Effector memory CD4-positive, alpha-beta T cell (primary cell): Measurements from ENCODE around the gene ZBTB8B.
A peak's percentile ranks its signal among the peaks of the same experiment; 100 is the strongest.

ENCODE experiments used
- DNase-seq, 3 donors: peaks; one replicate each; pipeline ENCODE4 v3.0.0-alpha.2; 2020
- H3K27ac ChIP-seq: 2 replicates; pipeline ENCODE4 v1.7.0; 2013; ENCODE audit warnings: mild to moderate bottlenecking, low read length, moderate library complexity; ENCODE audit not compliant: insufficient read depth, poor library complexity, severe bottlenecking
- H3K27me3 ChIP-seq: replicated peaks from 2 replicates; pipeline ENCODE4 v1.7.0; 2013; ENCODE audit warnings: mild to moderate bottlenecking, low read length; ENCODE audit not compliant: insufficient read depth, control insufficient read depth, poor library complexity, severe bottlenecking
- H3K36me3 ChIP-seq: 2 replicates; pipeline ENCODE4 v1.7.0; 2013; ENCODE audit warnings: mild to moderate bottlenecking, low read length, moderate library complexity; ENCODE audit not compliant: control insufficient read depth, insufficient read depth
- H3K4me1 ChIP-seq: 2 replicates; pipeline ENCODE4 v1.7.0; 2013; ENCODE audit warnings: low read length, mild to moderate bottlenecking; ENCODE audit not compliant: control insufficient read depth, insufficient read depth, poor library complexity, severe bottlenecking
- H3K4me3 ChIP-seq: 2 replicates; pipeline ENCODE4 v1.7.0; 2013; ENCODE audit warnings: low read length, low read depth, mild to moderate bottlenecking; ENCODE audit not compliant: insufficient read depth, poor library complexity, severe bottlenecking
- H3K9me3 ChIP-seq: 2 replicates; pipeline ENCODE4 v1.7.0; 2013; ENCODE audit warnings: mild to moderate bottlenecking, low read length, moderate library complexity; ENCODE audit not compliant: control insufficient read depth

Gene ZBTB8B

DNA sequence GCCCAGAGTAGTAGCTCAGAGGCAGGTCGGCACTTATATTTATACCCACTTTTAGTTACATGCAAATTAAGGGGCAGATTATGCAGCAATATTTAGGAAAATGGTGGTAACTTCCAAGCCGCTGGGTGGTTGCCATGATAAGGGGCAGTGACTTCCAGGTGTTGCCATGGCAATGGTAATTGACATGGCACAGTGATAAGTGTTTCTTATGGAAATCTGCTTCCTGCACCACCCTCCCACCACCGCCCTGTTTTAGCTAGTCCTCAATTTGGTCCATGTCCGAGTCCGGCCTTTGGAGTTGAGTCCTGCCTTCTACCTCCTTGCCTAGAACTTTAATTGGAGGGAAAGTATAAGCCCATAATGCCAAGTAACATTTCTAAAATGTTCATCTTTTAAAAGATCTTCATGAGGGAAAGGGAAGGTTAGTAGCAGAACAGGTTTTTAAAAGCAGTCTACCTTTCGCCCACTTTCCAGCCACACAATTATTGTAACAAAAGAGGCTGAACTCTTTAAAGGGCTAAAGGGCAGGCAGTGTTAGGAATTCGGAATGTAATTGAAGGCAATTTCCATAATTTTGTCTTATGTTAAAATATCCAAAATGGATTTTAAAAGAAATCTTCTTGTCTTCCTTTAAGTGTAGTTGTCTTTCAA is 21.7 kb downstream of the ZBTB8B start:
- Histone ChIP-seq H3K4me1 (no peaks in the 10 kb centered on the region), H3K4me3 (no peak overlapping the region), H3K27ac (no peak overlapping the region), H3K36me3 (no peaks in the 10 kb centered on the region), H3K9me3 (no peaks in the 10 kb centered on the region), H3K27me3 (no peaks in the 10 kb centered on the region)
- DNase-seq: no peak

DNA sequence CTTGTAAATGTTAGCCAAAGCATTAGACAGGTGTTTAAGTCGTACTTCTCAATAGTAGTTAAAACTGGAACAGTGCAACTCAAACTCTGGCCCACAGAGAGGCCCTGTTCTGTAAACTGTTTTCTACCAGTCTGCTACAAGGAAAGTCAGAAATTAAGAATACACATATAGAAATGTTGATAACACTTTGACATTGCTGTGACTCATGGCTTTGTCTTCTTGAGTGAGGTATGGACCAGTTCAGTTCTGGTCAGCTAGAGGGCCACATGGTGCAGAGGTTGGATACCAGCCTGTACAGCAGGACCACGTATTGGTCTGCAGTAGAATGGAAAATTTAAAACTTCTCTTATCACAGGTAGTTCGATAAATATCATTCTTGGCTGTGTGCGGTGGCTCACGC is 22.3 kb downstream of the ZBTB8B start:
- Histone ChIP-seq H3K27ac (no peak overlapping the region), H3K4me3 (no peak overlapping the region), H3K36me3 (no peaks in the 10 kb centered on the region), H3K27me3 (no peaks in the 10 kb centered on the region), H3K9me3 (no peaks in the 10 kb centered on the region), H3K4me1 (no peaks in the 10 kb centered on the region)
- DNase-seq: no peak

DNA sequence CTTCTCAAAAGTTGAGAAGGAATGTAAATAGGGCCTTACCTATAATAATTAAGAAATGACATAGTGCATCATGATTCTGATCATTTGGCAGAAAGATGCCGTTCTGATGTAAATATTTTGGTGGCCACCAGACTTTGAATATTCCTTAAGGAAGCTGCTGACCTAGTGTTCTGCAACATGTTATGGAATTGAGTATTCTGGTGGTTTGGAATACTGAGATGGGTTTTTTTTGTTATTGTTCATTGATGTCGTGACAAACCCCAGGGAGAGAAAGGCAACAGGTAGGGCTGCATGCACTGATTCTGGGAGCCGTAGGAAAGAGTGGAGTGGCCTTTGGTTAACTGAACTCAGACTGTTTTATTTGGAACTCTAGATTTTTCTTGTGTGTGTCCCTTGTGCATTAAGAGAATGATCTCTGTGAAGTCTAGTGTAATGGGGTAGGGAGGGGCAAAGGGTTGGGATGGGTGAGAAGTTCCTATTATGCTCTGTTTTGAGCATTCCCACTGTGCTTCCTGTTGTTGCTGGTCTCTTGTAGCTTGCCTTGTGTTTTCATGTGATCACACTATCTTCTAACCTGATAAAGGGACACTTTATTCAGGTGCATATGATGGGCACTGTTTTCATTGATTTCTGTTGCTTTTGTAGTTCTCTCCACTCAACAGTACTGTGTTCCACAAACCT is 25.0 kb downstream of the ZBTB8B start:
- Histone ChIP-seq H3K9me3 (no peaks in the 10 kb centered on the region), H3K4me1 (no peaks in the 10 kb centered on the region), H3K27me3 (no peaks in the 10 kb centered on the region), H3K4me3 (no peak overlapping the region), H3K27ac (no peak overlapping the region), H3K36me3 (no peaks in the 10 kb centered on the region)
- no peak for DNase-seq

DNA sequence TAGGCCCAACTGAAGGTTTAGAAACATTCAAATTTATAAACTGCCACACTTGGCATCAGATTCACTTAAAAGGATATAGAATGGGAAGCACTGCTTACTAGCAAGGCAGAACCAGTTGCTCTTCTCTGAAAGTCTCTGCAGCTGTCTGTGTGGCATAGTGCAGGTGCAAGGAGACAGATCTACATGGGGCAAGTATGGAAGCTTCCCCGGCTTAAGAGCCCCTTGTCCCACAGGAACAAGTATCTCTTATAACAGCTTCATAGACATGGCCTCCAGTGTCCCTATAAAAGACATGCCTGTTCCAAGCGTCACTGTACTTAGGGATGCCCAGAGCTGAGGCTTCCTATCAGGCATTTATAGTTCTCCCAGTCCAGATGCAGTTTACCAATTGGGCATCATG is 26.5 kb downstream of the ZBTB8B start:
- Histone ChIP-seq H3K27ac (no peak overlapping the region), H3K4me3 (no peak overlapping the region), H3K36me3 (no peaks in the 10 kb centered on the region), H3K9me3 (no peaks in the 10 kb centered on the region), H3K4me1 (no peaks in the 10 kb centered on the region), H3K27me3 (no peaks in the 10 kb centered on the region)
- no peak for DNase-seq

DNA sequence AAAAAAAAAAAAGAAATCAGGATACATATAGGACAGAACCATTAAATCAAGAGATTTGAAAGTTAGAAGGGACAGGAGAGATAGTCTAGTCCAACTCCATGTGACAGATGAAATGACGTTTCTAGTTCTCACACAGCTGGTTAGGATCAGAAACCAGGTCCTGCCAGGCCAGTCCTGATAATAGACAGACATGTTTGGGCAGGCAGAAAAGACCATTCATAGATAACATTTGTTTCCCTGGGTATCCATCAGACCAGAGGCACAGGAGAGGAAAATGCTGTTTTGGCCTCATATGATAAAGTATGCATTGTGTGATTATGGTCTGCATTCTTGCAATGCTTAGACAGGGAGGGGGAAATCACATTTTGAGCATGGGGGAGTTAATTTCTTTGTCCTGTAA is 29.3 kb downstream of the ZBTB8B start:
- Histone ChIP-seq H3K9me3 (no peaks in the 10 kb centered on the region), H3K27me3 (no peaks in the 10 kb centered on the region), H3K27ac (no peak overlapping the region), H3K4me3 (no peak overlapping the region), H3K36me3 (no peaks in the 10 kb centered on the region), H3K4me1 (no peaks in the 10 kb centered on the region)
- no peak for DNase-seq

DNA sequence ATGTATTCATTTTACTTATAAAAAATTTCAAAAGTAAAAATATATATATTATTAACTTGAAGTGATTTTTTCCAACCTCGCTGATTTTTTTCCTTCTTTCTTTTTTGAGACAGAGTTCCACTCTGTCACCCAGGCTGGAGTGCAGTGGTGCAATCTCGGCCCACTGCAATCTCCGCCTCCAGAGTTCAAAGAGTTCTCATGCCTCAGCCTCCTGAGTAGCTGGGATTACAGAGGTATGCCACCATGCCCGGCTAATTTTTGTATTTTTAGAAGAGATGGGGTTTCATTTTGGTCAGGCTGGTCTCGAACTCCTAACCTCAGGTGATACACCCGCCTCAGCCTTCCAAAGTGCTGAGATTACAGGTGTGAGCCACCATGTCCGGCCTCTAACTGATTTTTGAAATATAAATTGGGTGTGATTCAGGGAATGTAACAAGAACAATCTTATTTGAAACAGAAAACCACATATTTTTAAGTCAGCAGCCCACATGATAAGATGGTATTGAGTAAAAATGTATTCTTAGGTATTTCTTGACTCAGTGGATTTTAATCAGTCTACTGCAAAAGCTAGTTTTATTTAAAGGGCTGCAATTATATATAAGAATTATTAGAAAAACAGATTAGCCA is 30.0 kb downstream of the ZBTB8B start:
- DNase-seq: no peak
- Histone ChIP-seq H3K4me3 (no peak overlapping the region), H3K9me3 (no peaks in the 10 kb centered on the region), H3K27me3 (no peaks in the 10 kb centered on the region), H3K4me1 (no peaks in the 10 kb centered on the region), H3K27ac (no peak overlapping the region), H3K36me3 (no peaks in the 10 kb centered on the region)

DNA sequence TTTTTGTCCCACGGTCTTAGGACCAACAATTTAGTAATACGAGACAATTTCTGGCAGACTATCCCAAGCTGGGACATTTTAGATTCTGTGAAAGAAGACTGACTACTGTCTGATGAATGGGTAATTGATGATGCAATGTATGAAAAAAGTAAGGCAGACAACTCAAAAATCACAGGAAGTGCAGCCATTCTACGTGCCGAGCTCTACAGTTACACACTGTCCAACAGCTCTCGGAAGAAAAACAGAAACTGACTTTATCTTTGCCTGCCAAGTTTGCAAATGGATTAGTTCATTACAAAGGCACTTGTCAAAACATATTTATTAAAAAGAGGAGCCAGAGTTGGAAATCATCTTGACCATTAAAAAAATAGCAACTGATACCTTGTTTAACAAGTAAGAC is 31.3 kb downstream of the ZBTB8B start:
- no peak overlapping the region for H3K27ac ChIP-seq
- no peak overlapping the region for H3K4me3 ChIP-seq
- no peak for DNase-seq

DNA sequence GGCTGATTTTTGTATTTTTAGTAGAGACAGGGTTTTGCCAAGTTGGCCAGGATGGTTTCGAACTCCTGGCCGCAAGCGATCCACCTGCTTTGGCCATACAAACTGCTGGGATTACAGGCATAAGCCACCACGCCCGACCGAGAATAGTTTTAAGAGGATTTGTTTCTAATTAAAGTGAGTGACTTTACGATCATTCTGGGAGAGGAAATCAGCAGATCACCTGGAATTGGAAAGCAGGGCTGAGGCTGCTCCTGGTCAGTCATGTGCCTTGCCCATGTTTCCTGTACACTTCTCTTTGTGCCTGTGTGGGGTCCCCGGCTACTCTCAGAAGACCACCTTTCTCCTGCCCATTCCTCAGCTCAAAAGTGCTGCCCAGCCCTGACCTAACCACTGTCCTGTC is 33.9 kb downstream of the ZBTB8B start:
- Histone ChIP-seq H3K4me3 (no peak overlapping the region), H3K4me1 (no peaks in the 10 kb centered on the region), H3K36me3 (no peaks in the 10 kb centered on the region), H3K9me3 (no peaks in the 10 kb centered on the region), H3K27me3 (no peaks in the 10 kb centered on the region), H3K27ac (no peak overlapping the region)
- DNase-seq: no peak

More for the DNA sequence above, 31.3 kb downstream of the ZBTB8B start:
- H3K4me1 ChIP-seq: no peaks in the 10 kb centered on the region
- H3K9me3 ChIP-seq: no peaks in the 10 kb centered on the region
- H3K36me3 ChIP-seq: no peaks in the 10 kb centered on the region
- no peaks in the 10 kb centered on the region for H3K27me3 ChIP-seq

DNA sequence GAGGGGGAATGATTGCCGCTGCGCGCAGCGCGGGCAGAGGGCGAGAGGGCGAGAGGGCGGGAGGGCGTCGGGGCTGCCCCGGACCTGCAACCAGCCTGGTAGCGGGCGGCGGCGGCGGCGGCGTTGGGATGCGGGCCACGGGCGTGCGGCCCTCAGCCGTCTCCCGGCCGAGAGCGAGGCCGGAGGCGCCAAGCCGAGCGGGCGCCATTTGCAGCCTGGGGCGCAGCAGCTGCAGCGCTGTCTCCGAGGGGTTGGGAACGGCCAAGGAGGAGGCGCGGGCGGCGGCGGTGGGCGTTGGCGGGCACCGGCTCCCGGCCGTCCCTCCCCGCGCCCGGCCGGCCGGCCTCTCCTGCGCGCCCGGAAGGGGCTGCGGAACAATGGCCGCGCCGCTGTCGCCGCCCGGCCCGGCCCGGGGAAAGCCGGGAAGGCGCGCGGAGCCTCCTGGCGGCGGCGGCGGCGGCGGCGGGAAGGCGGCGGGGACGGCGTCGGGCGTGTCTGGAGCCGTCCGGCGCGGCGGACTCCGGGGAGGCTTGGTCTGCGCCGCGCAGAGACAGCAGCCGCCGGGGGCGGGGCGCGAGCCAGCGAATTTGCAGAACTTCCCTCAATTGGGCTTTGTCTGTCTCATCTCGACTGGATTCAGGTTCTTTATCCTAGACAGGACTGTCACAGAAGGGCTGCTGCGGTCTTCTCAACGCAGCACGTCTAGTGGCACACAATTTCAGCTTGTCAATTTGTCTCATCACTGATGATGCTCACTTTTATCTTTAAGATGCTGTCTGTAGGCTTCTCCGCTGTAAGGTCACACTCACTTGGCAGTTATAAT is 35.7 kb downstream of the ZBTB8B start:
- no peak overlapping the region for H3K27ac ChIP-seq
- DNase-seq: no peak
- no peaks in the 10 kb centered on the region for H3K36me3 ChIP-seq
- no peaks in the 10 kb centered on the region for H3K27me3 ChIP-seq
- no peaks in the 10 kb centered on the region for H3K9me3 ChIP-seq
- H3K4me3 ChIP-seq: peak overlapping the region; percentile 48
- H3K4me1 ChIP-seq: no peaks in the 10 kb centered on the region

DNA sequence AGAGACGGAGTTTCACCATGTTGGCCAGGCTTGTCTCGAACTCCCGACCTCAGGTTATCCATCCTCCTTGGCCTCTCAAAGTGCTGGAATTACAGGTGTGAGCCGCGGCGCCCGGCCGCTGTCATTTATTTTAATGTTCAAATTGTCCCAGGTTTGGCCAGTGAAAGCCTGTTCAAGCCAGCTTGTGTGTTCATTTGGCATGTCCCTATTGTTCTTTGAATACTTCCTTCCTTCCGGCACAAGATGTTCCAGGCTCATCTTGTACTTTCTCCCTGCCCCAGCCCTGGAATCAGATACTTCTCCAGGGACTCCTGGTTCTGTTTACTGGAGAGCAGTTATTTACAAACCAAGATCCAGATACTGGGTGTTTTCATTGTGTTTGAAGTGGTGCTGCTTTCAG is 37.0 kb downstream of the ZBTB8B start:
- no peaks in the 10 kb centered on the region for H3K36me3 ChIP-seq
- no peaks in the 10 kb centered on the region for H3K27me3 ChIP-seq
- DNase-seq: no peak
- no peak overlapping the region for H3K27ac ChIP-seq
- H3K9me3 ChIP-seq: no peaks in the 10 kb centered on the region
- H3K4me3 ChIP-seq: no peak overlapping the region
- no peaks in the 10 kb centered on the region for H3K4me1 ChIP-seq
